Effector memory CD8-positive, alpha-beta T cell (primary cell): ENCODE data around the gene PHOX2B.

ENCODE experiments used
- ATAC-seq: fragments of 150-1000 bp; cut with Tn5 transposase; replicated peaks from 2 replicates; pipeline ENCODE4 v1.10.0; 2021; ENCODE audit warnings: mild to moderate bottlenecking, moderate library complexity
- DNase-seq, 3 experiments: peaks; one replicate each; pipeline ENCODE4 v3.0.0; 2021
- H3K27ac Mint-ChIP-seq, 2 donors: one replicate each; pipeline ENCODE4 v1.8.0; 2022; ENCODE audit warnings: mild to moderate bottlenecking in 2 of 2, mixed read lengths in 2 of 2, moderate library complexity in 2 of 2
- H3K27me3 Mint-ChIP-seq, 2 donors: one replicate each; pipeline ENCODE4 v1.8.0; 2022; ENCODE audit warnings: mixed read lengths in 2 of 2
- H3K36me3 Mint-ChIP-seq: one replicate; pipeline ENCODE4 v1.8.0; 2022; ENCODE audit warnings: mild to moderate bottlenecking, moderate library complexity, mixed read lengths; ENCODE audit not compliant: insufficient read depth
- H3K4me1 Mint-ChIP-seq, 2 donors: one replicate each; pipeline ENCODE4 v1.8.0; 2022; ENCODE audit warnings: low read depth in 2 of 2, mixed read lengths in 2 of 2
- H3K4me3 Mint-ChIP-seq, 2 donors: one replicate each; pipeline ENCODE4 v1.8.0; 2022; ENCODE audit warnings: mild to moderate bottlenecking in 2 of 2, mixed read lengths in 2 of 2, moderate library complexity in 2 of 2
- H3K9me3 Mint-ChIP-seq, 2 donors: one replicate each; pipeline ENCODE4 v1.8.0; 2022; ENCODE audit warnings: mixed read lengths in 2 of 2

The PHOX2B gene

GRCh38 chr4:41757521-41758156 is 9.1 kb upstream of the PHOX2B start:
- peak overlapping the region in 1 of 2 donors; percentile 21 for H3K27ac Mint-ChIP-seq
- H3K4me3 Mint-ChIP-seq = no peak overlapping the region
- H3K4me1 Mint-ChIP-seq = no peaks in the 10 kb centered on the region
- DNase-seq (no peak), ATAC-seq (no peak)
- H3K36me3 Mint-ChIP-seq = no peaks in the 10 kb centered on the region
- peaks cover 42 to 45% of the 10 kb centered on the region in 2 donors for H3K27me3 Mint-ChIP-seq
- H3K9me3 Mint-ChIP-seq = no peaks in the 10 kb centered on the region

GRCh38 chr4:41753942-41754341 is 5.4 kb upstream of the PHOX2B start:
- Mint-ChIP-seq H3K4me1 (no peaks in the 10 kb centered on the region), H3K9me3 (no peaks in the 10 kb centered on the region), H3K36me3 (no peaks in the 10 kb centered on the region), H3K4me3 (no peak overlapping the region), H3K27me3 (peaks cover 67 to 70% of the 10 kb centered on the region in 2 donors), H3K27ac (no peak overlapping the region)
- DNase-seq = no peak
- no peak for ATAC-seq

GRCh38 chr4:41752081-41752836 is 3.7 kb upstream of the PHOX2B start:
- Mint-ChIP-seq H3K4me3 (no peak overlapping the region), H3K27ac (no peak overlapping the region), H3K27me3 (peaks cover 76 to 87% of the 10 kb centered on the region in 2 donors), H3K36me3 (no peaks in the 10 kb centered on the region), H3K4me1 (no peaks in the 10 kb centered on the region), H3K9me3 (no peaks in the 10 kb centered on the region)
- DNase-seq (no peak), ATAC-seq (no peak)

- Mint-ChIP-seq H3K27ac (no peak overlapping the region), H3K36me3 (no peaks in the 10 kb centered on the region), H3K27me3 (peaks cover 83 to 94% of the 10 kb centered on the region in 2 donors), H3K4me1 (no peaks in the 10 kb centered on the region), H3K4me3 (no peak overlapping the region), H3K9me3 (no peaks in the 10 kb centered on the region)
- DNase-seq = no peak
- ATAC-seq = no peak
Observed at GRCh38 chr4:41751449-41752061, 3.0 kb upstream of the PHOX2B start.

- no peaks in the 10 kb centered on the region for H3K4me1 Mint-ChIP-seq
- ATAC-seq (no peak), DNase-seq (no peak)
- H3K36me3 Mint-ChIP-seq = no peaks in the 10 kb centered on the region
- no peak overlapping the region for H3K4me3 Mint-ChIP-seq
- H3K27ac Mint-ChIP-seq = no peak overlapping the region
- H3K27me3 Mint-ChIP-seq = peaks cover 89 to 100% of the 10 kb centered on the region in 2 donors
- no peaks in the 10 kb centered on the region for H3K9me3 Mint-ChIP-seq
Observed at GRCh38 chr4:41750626-41751448, 2.3 kb upstream of the PHOX2B start.

- Mint-ChIP-seq H3K4me3 (no peak overlapping the region), H3K27me3 (peaks cover 91 to 99% of the 10 kb centered on the region in 2 donors), H3K4me1 (no peaks in the 10 kb centered on the region), H3K9me3 (no peaks in the 10 kb centered on the region), H3K36me3 (no peaks in the 10 kb centered on the region), H3K27ac (no peak overlapping the region)
- ATAC-seq (no peak), DNase-seq (no peak)
Observed at GRCh38 chr4:41750121-41750625, 1.6 kb upstream of the PHOX2B start.

GRCh38 chr4:41749631-41750039 is 1.1 kb upstream of the PHOX2B start:
- ATAC-seq (no peak), DNase-seq (no peak)
- no peak overlapping the region for H3K4me3 Mint-ChIP-seq
- no peaks in the 10 kb centered on the region for H3K9me3 Mint-ChIP-seq
- H3K36me3 Mint-ChIP-seq = no peaks in the 10 kb centered on the region
- no peak overlapping the region for H3K27ac Mint-ChIP-seq
- H3K27me3 Mint-ChIP-seq = peaks cover 91 to 99% of the 10 kb centered on the region in 2 donors
- H3K4me1 Mint-ChIP-seq = no peaks in the 10 kb centered on the region

GRCh38 chr4:41748074-41748570 is 403 bp downstream of the PHOX2B start:
- Mint-ChIP-seq H3K4me3 (no peak overlapping the region), H3K9me3 (no peaks in the 10 kb centered on the region), H3K27ac (no peak overlapping the region), H3K27me3 (peaks cover 87 to 97% of the 10 kb centered on the region in 2 donors), H3K36me3 (no peaks in the 10 kb centered on the region), H3K4me1 (no peaks in the 10 kb centered on the region)
- no peak for ATAC-seq
- no peak for DNase-seq

- H3K27ac Mint-ChIP-seq = no peak overlapping the region
- DNase-seq (no peak), ATAC-seq (no peak)
- peaks cover 80 to 96% of the 10 kb centered on the region in 2 donors for H3K27me3 Mint-ChIP-seq
- H3K4me3 Mint-ChIP-seq = no peak overlapping the region
- no peaks in the 10 kb centered on the region for H3K9me3 Mint-ChIP-seq
- no peaks in the 10 kb centered on the region for H3K36me3 Mint-ChIP-seq
- no peaks in the 10 kb centered on the region for H3K4me1 Mint-ChIP-seq
Observed at GRCh38 chr4:41747230-41748055, 1.1 kb downstream of the PHOX2B start.

- no peaks in the 10 kb centered on the region for H3K9me3 Mint-ChIP-seq
- DNase-seq (no peak), ATAC-seq (no peak)
- no peak overlapping the region for H3K27ac Mint-ChIP-seq
- H3K27me3 Mint-ChIP-seq = peaks cover 78 to 88% of the 10 kb centered on the region in 2 donors
- no peaks in the 10 kb centered on the region for H3K4me1 Mint-ChIP-seq
- no peaks in the 10 kb centered on the region for H3K36me3 Mint-ChIP-seq
- H3K4me3 Mint-ChIP-seq = no peak overlapping the region
Observed at GRCh38 chr4:41746440-41747229, 1.9 kb downstream of the PHOX2B start.

GRCh38 chr4:41746025-41746439 is 2.5 kb downstream of the PHOX2B start:
- no peak for DNase-seq
- peaks cover 72 to 82% of the 10 kb centered on the region in 2 donors for H3K27me3 Mint-ChIP-seq
- H3K4me1 Mint-ChIP-seq = no peaks in the 10 kb centered on the region
- H3K9me3 Mint-ChIP-seq = no peaks in the 10 kb centered on the region
- no peaks in the 10 kb centered on the region for H3K36me3 Mint-ChIP-seq
- no peak overlapping the region for H3K27ac Mint-ChIP-seq
- H3K4me3 Mint-ChIP-seq = no peak overlapping the region
- no peak for ATAC-seq
